Dedifferentiated amniotic fluid mesenchymal stem cell (primary cell): Measurements from ENCODE around the gene SLITRK3.

Experiments used
- DNase-seq: peaks from one replicate; pipeline ENCODE4 v3.0.0-alpha.2; 2016; ENCODE audit errors: extremely low spot score

Gene SLITRK3

GRCh38 chr3:165195640-165196576 is at the start of gene SLITRK3:
Gene SLITRK3, minus strand, starts transcription at chr3:165196384. Its CDS starts 5,554 bp downstream, at chr3:165190830.
- no peak for DNase-seq

GRCh38 chr3:165243597-165243996 is 47.4 kb upstream of the SLITRK3 start:
- no peak for DNase-seq

- DNase-seq = no peak
Measured at GRCh38 chr3:165233501-165234195, 37.5 kb upstream of the SLITRK3 start.

- DNase-seq = no peak
Measured at GRCh38 chr3:165225604-165226003, 29.4 kb upstream of the SLITRK3 start.

GRCh38 chr3:165217739-165218138 is 21.6 kb upstream of the SLITRK3 start:
- DNase-seq = no peak

GRCh38 chr3:165212580-165212979 is 16.4 kb upstream of the SLITRK3 start:
- DNase-seq = no peak

- DNase-seq = no peak
Measured at GRCh38 chr3:165211721-165212120, 15.5 kb upstream of the SLITRK3 start.

GRCh38 chr3:165210727-165211126 is 14.5 kb upstream of the SLITRK3 start:
- no peak for DNase-seq

GRCh38 chr3:165210132-165210531 is 13.9 kb upstream of the SLITRK3 start:
- DNase-seq = no peak

- DNase-seq = peak; percentile 69
Measured at GRCh38 chr3:165206454-165207266, 10.5 kb upstream of the SLITRK3 start.

- no peak for DNase-seq
Measured at GRCh38 chr3:165204445-165204844, 8.3 kb upstream of the SLITRK3 start.

- no peak for DNase-seq
Measured at GRCh38 chr3:165202995-165203394, 6.8 kb upstream of the SLITRK3 start.

GRCh38 chr3:165201964-165202363 is 5.8 kb upstream of the SLITRK3 start:
- no peak for DNase-seq

GRCh38 chr3:165197481-165197800 is 1.3 kb upstream of the SLITRK3 start:
- DNase-seq = no peak

- DNase-seq = no peak
Measured at GRCh38 chr3:165196577-165197480, 645 bp upstream of the SLITRK3 start.

- no peak for DNase-seq
Measured at GRCh38 chr3:165195241-165195639, 944 bp downstream of the SLITRK3 start.

- DNase-seq = no peak
Measured at GRCh38 chr3:165194511-165195240, 1.5 kb downstream of the SLITRK3 start.

- DNase-seq = no peak
Measured at GRCh38 chr3:165193366-165194254, 2.6 kb downstream of the SLITRK3 start.

- no peak for DNase-seq
Measured at GRCh38 chr3:165192610-165193192, 3.5 kb downstream of the SLITRK3 start.
